ENCODE data around the gene SHFL. TPM values are rescaled to one million over a fixed set of nuclear protein-coding genes. Genes with fewer than 3 reads are reported as not detected.
A peak's percentile ranks its signal among the peaks of the same experiment; 100 is the strongest.

The SHFL gene
- total RNA-seq, 1 donor from 2014 or later: 16.8 TPM

GRCh38 chr19:10100163-10100785, 14.2 kb downstream of the SHFL start:
- no peaks in the 10 kb centered on the region for H3K9me3 Mint-ChIP-seq
- no peak overlapping the region for H3K27ac Mint-ChIP-seq
- DNase-seq (ENCODE audit: extremely low spot score, unreplicated experiment): no peak
- H3K4me1 Mint-ChIP-seq (ENCODE audit: unreplicated experiment): peaks cover 8% of the 10 kb centered on the region
- H3K36me3 Mint-ChIP-seq: no peaks in the 10 kb centered on the region
- TF ChIP-seq CTCF (conservative IDR thresholded peaks at IDR 0.05): no peak
- H3K4me3 Mint-ChIP-seq: no peak overlapping the region
- peaks cover 12% of the 10 kb centered on the region for H3K27me3 Mint-ChIP-seq

- no peak overlapping the region for H3K4me3 Mint-ChIP-seq
- H3K27ac Mint-ChIP-seq: no peak overlapping the region
- TF ChIP-seq CTCF (conservative IDR thresholded peaks at IDR 0.05): no peak
- DNase-seq (ENCODE audit: extremely low spot score, unreplicated experiment): no peak
- no peaks in the 10 kb centered on the region for H3K9me3 Mint-ChIP-seq
- peaks cover 8% of the 10 kb centered on the region for H3K27me3 Mint-ChIP-seq
- peaks cover 15% of the 10 kb centered on the region for H3K4me1 Mint-ChIP-seq (ENCODE audit: unreplicated experiment)
- H3K36me3 Mint-ChIP-seq: no peaks in the 10 kb centered on the region
Observed at GRCh38 chr19:10102787-10103236, 16.7 kb downstream of the SHFL start.

- H3K27ac Mint-ChIP-seq: no peak overlapping the region
- H3K36me3 Mint-ChIP-seq: no peaks in the 10 kb centered on the region
- DNase-seq (ENCODE audit: extremely low spot score, unreplicated experiment): no peak
- no peak overlapping the region for H3K4me3 Mint-ChIP-seq
- no peaks in the 10 kb centered on the region for H3K9me3 Mint-ChIP-seq
- H3K27me3 Mint-ChIP-seq: peaks cover 4% of the 10 kb centered on the region
- peaks cover 11% of the 10 kb centered on the region for H3K4me1 Mint-ChIP-seq (ENCODE audit: unreplicated experiment)
- TF ChIP-seq CTCF (conservative IDR thresholded peaks at IDR 0.05): no peak
Observed at GRCh38 chr19:10104130-10104513, 18.0 kb downstream of the SHFL start.

GRCh38 chr19:10104665-10105508, 18.8 kb downstream of the SHFL start:
- no peak overlapping the region for H3K27ac Mint-ChIP-seq
- DNase-seq (ENCODE audit: extremely low spot score, unreplicated experiment): no peak
- H3K4me1 Mint-ChIP-seq (ENCODE audit: unreplicated experiment): peaks cover 11% of the 10 kb centered on the region
- H3K9me3 Mint-ChIP-seq: no peaks in the 10 kb centered on the region
- TF ChIP-seq CTCF (conservative IDR thresholded peaks at IDR 0.05): no peak
- peak overlapping the region; percentile 90 for H3K4me3 Mint-ChIP-seq
- H3K27me3 Mint-ChIP-seq: no peaks in the 10 kb centered on the region
- H3K36me3 Mint-ChIP-seq: no peaks in the 10 kb centered on the region

- peak overlapping the region; percentile 90 for H3K4me3 Mint-ChIP-seq
- peaks cover 11% of the 10 kb centered on the region for H3K4me1 Mint-ChIP-seq (ENCODE audit: unreplicated experiment)
- no peak for TF ChIP-seq CTCF (conservative IDR thresholded peaks at IDR 0.05)
- no peaks in the 10 kb centered on the region for H3K9me3 Mint-ChIP-seq
- no peaks in the 10 kb centered on the region for H3K27me3 Mint-ChIP-seq
- H3K36me3 Mint-ChIP-seq: no peaks in the 10 kb centered on the region
- H3K27ac Mint-ChIP-seq: peak overlapping the region; percentile 80
- DNase-seq (ENCODE audit: extremely low spot score, unreplicated experiment): no peak
Observed at GRCh38 chr19:10105509-10106099, 19.5 kb downstream of the SHFL start.
